CD8-positive, alpha-beta memory T cell (primary cell): Measurements from ENCODE around the gene PPM1B. TPM values are rescaled to one million over a fixed set of nuclear protein-coding genes. Genes with fewer than 3 reads are reported as not detected.

ENCODE experiments used
- CTCF ChIA-PET: fragments of 350-600 bp; sonication (Branson Sonifier 250); formaldehyde crosslinking; loops from one replicate; lab custom pipeline; 2021; ENCODE audit warnings: antibody characterized with exemption; lab: Charles Lee
- POLR2A ChIA-PET: fragments of 350-600 bp; sonication (Branson Sonifier 250); formaldehyde crosslinking; loops from one replicate; lab custom pipeline; 2021; ENCODE audit warnings: antibody characterized with exemption; lab: Charles Lee
- DNase-seq, 5 donors: peaks; one replicate each; pipeline versions ENCODE4 v3.0.0 to v3.0.0-alpha.2; 2020 to 2022; ENCODE audit warnings: mixed read lengths in 1 of 5
- H3K27ac ChIP-seq: one replicate; pipeline ENCODE4 v1.7.0; 2013; ENCODE audit warnings: low read depth, mild to moderate bottlenecking, low read length, moderate library complexity
- H3K27me3 ChIP-seq: 2 replicates; pipeline ENCODE4 v1.7.0; 2013; ENCODE audit warnings: low read length, mild to moderate bottlenecking; ENCODE audit not compliant: insufficient read depth, poor library complexity, severe bottlenecking
- H3K36me3 ChIP-seq: 2 replicates; pipeline ENCODE4 v1.7.0; 2013; ENCODE audit warnings: mild to moderate bottlenecking, low read length, moderate library complexity; ENCODE audit not compliant: insufficient read depth
- H3K4me1 ChIP-seq: 2 replicates; pipeline ENCODE4 v1.7.0; 2013; ENCODE audit warnings: mild to moderate bottlenecking, low read length, moderate library complexity; ENCODE audit not compliant: insufficient read depth
- H3K4me3 ChIP-seq: 2 replicates; pipeline ENCODE4 v1.7.0; 2013; ENCODE audit warnings: mild to moderate bottlenecking, low read length
- H3K9me3 ChIP-seq: 2 replicates; pipeline ENCODE4 v1.7.0; 2013; ENCODE audit warnings: mild to moderate bottlenecking, low read length
- H3K27ac Mint-ChIP-seq, 8 donors: one replicate each; pipeline ENCODE4 v1.8.0; 2020 to 2021; ENCODE audit warnings: mixed read lengths in 8 of 8, mild to moderate bottlenecking in 6 of 8, inconsistent platforms in 3 of 8, moderate library complexity in 3 of 8
- H3K27me3 Mint-ChIP-seq, 2 donors: one replicate each; pipeline ENCODE4 v1.8.0; 2020 to 2021; ENCODE audit warnings: mixed read lengths in 2 of 2, mild to moderate bottlenecking in 1 of 2, moderate library complexity in 1 of 2
- H3K36me3 Mint-ChIP-seq, 3 donors: one replicate each; pipeline ENCODE4 v1.8.0; 2020 to 2021; ENCODE audit warnings: mixed read lengths in 3 of 3, inconsistent platforms in 1 of 3, mild to moderate bottlenecking in 1 of 3
- H3K4me1 Mint-ChIP-seq, 3 donors: one replicate each; pipeline ENCODE4 v1.8.0; 2020 to 2021; ENCODE audit warnings: mixed read lengths in 3 of 3, inconsistent platforms in 1 of 3, mild to moderate bottlenecking in 1 of 3
- H3K4me3 Mint-ChIP-seq, 7 donors: one replicate each; pipeline ENCODE4 v1.8.0; 2020 to 2021; ENCODE audit warnings: mixed read lengths in 7 of 7, mild to moderate bottlenecking in 6 of 7, moderate library complexity in 4 of 7, inconsistent platforms in 2 of 7
- H3K9me3 Mint-ChIP-seq, 5 donors: one replicate each; pipeline ENCODE4 v1.8.0; 2020 to 2022; ENCODE audit warnings: mixed read lengths in 5 of 5, mild to moderate bottlenecking in 3 of 5, moderate library complexity in 2 of 5, inconsistent platforms in 1 of 5
- polyA plus RNA-seq: library from polyadenylated mRNA; unstranded; fragments of 300-500 nt; fragmentation: Illumina TruSeq; gene quantifications from one replicate; pipeline ENCODE4 v1.2.3, GENCODE V29; 2021
- total RNA-seq, 2 experiments: library from RNA; stranded (reverse); gene quantifications; one replicate each; pipeline ENCODE4 v1.2.3, GENCODE V29; 2021

Gene PPM1B
- total RNA-seq (10 to 100 TPM; 40.4 to 41.1 TPM), polyA plus RNA-seq (53.0 TPM)

DNA sequence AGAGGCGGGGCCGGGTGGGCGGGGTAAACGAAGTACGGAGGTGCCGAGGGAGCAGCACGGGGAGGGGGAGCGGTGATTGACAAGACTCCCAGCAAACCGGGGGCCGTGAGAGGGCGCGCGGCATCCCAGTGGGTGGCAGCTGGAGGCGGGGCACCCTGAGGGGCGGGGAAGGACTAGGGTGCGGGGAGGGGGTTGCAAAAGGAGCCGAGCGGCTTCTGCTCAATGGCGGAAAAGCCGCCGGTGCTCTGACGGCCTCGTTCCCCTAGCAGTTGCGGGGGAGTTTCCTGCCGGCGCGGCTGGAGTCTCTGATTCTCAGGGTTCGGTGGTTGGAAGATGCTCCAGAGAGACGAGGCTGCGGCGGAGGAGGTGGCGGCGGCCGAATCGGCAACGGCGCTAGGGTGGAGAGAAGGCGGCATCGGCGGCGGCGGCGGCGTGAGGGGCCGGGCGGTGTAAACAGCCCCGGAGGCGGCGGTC, at the start of gene PPM1B:
Gene PPM1B (plus strand): TSS at position 195 of the 474 bp plus-strand sequence. CDS start 32,325 bp downstream, outside the sequence.
- ChIA-PET CTCF (interaction anchor here (0.8 to 1.2 kb wide), 2 partner anchors 54 to 75 kb away, joined by 3 read pairs; no protein-coding TSS in a partner anchor), POLR2A (interaction anchor here (0.6 to 3.0 kb wide), 8 partner anchors 10 to 895 kb away, joined by 3 to 27 read pairs (median 3); partner anchors contain the start of genes CAMKMT and PREPL)
- no peaks in the 10 kb centered on the region for H3K27me3 ChIP-seq
- DNase-seq, result peak in 4 of 5 donors; percentile 99 to 100 (median 100)
- Mint-ChIP-seq H3K36me3 (peaks cover 0 to 24% (median 3%) of the 10 kb centered on the region in 3 donors), H3K27ac (peak within 1 kb of the TSS; percentile 98 to 100 (median 100)), H3K4me1 (peaks cover 44 to 49% (median 45%) of the 10 kb centered on the region in 3 donors), H3K4me3 (peak within 1 kb of the TSS; percentile 85 to 99 (median 98)), H3K27me3 (no peaks in the 10 kb centered on the region), H3K9me3 (no peaks in the 10 kb centered on the region)
- H3K4me3 ChIP-seq, result peak within 1 kb of the TSS; percentile 87
- no peaks in the 10 kb centered on the region for H3K36me3 ChIP-seq
- H3K27ac ChIP-seq, result peak within 1 kb of the TSS; percentile 99
- H3K4me1 ChIP-seq, result peaks cover 35% of the 10 kb centered on the region
- H3K9me3 ChIP-seq, result no peaks in the 10 kb centered on the region

DNA sequence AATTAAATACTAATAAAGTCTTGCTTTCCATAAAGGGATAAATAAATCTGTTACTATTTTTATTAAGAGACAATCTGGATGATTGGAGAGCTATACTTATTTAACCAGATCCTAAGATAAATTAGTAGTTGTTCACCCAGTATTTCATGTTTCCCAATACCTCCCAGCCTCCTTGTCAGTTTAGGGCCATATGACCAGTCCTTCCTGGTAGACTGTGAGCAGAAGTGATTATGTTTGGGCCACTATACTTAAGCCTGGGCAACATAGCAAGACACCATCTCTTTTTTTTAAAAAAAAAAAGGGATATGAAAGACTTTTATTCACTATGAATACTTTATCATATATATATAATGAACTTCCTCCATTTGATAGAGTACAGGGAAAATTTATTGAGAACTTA, 48.8 kb upstream of the PPM1B start:
- Histone ChIP-seq H3K27ac (no peak overlapping the region), H3K4me3 (no peak overlapping the region), H3K4me1 (peaks cover 9% of the 10 kb centered on the region), H3K27me3 (no peaks in the 10 kb centered on the region), H3K9me3 (no peaks in the 10 kb centered on the region), H3K36me3 (no peaks in the 10 kb centered on the region)
- peaks cover 5 to 8% of the 10 kb centered on the region in 2 donors for H3K27me3 Mint-ChIP-seq
- no peak overlapping the region for H3K27ac Mint-ChIP-seq
- ChIA-PET CTCF (interaction anchor here (0.8 to 2.0 kb wide), 2 partner anchors 32 to 44 kb away, joined by 3 to 9 read pairs; no protein-coding TSS in a partner anchor), POLR2A (interaction anchor here (0.7 kb wide), 1 partner anchor 48 kb away, joined by 3 read pairs; the partner anchor contains the start of gene PPM1B)
- peaks cover 7 to 38% (median 9%) of the 10 kb centered on the region in 3 donors for H3K4me1 Mint-ChIP-seq
- peaks cover 0 to 4% (median 0%) of the 10 kb centered on the region in 3 donors for H3K36me3 Mint-ChIP-seq
- no peak for DNase-seq
- H3K4me3 Mint-ChIP-seq, result no peak overlapping the region
- H3K9me3 Mint-ChIP-seq, result no peaks in the 10 kb centered on the region

DNA sequence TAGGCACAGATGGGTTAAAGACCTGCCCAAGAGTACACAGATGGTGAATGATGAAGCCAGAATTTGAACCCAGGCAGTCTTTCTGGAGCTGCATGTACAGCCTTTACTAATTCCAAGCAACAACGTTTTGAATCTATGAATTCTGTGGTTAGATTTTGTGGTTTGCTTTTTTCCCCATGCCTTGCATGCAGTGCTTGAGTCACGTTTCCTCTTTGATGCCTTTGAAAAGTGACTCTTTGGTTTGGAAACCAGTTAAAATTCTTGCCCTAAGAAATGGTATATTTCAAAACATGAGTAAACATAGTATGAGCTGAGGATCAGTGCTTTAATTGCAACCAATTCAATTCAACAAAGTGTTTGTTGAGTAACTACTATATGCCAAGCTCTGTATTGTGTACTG, 48.2 kb upstream of the PPM1B start:
- H3K4me3 Mint-ChIP-seq, result peak overlapping the region in 1 of 7 donors; percentile 36
- Histone ChIP-seq H3K4me1 (peaks cover 9% of the 10 kb centered on the region), H3K9me3 (no peaks in the 10 kb centered on the region), H3K36me3 (no peaks in the 10 kb centered on the region), H3K27ac (no peak overlapping the region), H3K27me3 (no peaks in the 10 kb centered on the region), H3K4me3 (no peak overlapping the region)
- peaks cover 0 to 4% (median 0%) of the 10 kb centered on the region in 3 donors for H3K36me3 Mint-ChIP-seq
- DNase-seq, result peak in 2 of 5 donors; percentile 35 to 49
- peak overlapping the region in 2 of 8 donors; percentile 21 to 27 for H3K27ac Mint-ChIP-seq
- peaks cover 8 to 38% (median 9%) of the 10 kb centered on the region in 3 donors for H3K4me1 Mint-ChIP-seq
- POLR2A ChIA-PET, result interaction anchor here (0.7 kb wide), 2 partner anchors 48 to 241 kb away, joined by 3 read pairs; partner anchors contain the start of genes CAMKMT, PPM1B and PREPL
- CTCF ChIA-PET, result interaction anchor here (0.8 to 2.0 kb wide), 5 partner anchors 27 to 240 kb away, joined by 3 to 9 read pairs (median 3); no protein-coding TSS in a partner anchor
- peaks cover 5 to 8% of the 10 kb centered on the region in 2 donors for H3K27me3 Mint-ChIP-seq
- no peaks in the 10 kb centered on the region for H3K9me3 Mint-ChIP-seq

DNA sequence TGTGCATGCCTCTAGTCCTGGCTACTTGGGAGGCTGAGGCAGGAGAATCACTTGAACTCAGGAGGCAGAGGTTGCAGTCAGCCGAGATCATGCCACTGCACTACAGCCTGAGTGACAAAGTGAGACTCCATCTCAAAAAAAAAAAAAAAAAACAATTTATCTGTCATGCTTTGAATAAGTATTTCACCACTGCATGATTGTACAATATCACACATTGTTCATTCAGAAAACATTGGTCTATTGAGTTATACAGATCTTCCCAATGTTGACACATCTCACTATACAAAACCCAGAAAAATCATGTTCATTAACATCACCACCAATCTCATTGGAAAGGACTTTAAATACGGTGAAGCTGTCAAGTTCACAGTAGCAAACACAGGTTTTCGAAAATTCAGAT, 46.8 kb upstream of the PPM1B start:
- ChIA-PET POLR2A (no interaction called here), CTCF (no interaction called here)
- Mint-ChIP-seq H3K9me3 (no peaks in the 10 kb centered on the region), H3K36me3 (peaks cover 0 to 4% (median 0%) of the 10 kb centered on the region in 3 donors), H3K27me3 (peaks cover 5 to 12% of the 10 kb centered on the region in 2 donors), H3K27ac (no peak overlapping the region), H3K4me3 (no peak overlapping the region), H3K4me1 (peaks cover 9 to 40% (median 12%) of the 10 kb centered on the region in 3 donors)
- Histone ChIP-seq H3K4me3 (no peak overlapping the region), H3K4me1 (peaks cover 9% of the 10 kb centered on the region), H3K27ac (no peak overlapping the region), H3K9me3 (no peaks in the 10 kb centered on the region), H3K27me3 (no peaks in the 10 kb centered on the region), H3K36me3 (no peaks in the 10 kb centered on the region)
- DNase-seq, result no peak

DNA sequence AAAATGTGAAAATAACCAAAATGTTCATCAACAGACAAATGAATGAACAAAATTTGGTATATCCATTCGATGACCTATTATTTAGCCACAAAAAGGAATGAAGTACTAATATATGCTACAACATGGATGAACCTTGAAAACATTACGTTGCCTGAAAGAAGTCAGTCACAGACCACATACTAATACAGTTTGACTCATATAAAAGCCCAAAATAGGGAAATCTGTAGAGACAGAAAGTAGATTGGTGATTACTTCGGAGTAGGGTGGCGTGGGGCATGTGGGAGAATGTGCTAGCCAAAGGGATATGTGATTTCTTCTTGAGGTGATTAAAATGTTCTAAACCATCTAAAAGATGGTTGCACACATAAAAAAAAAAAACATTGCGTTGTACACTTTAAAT, 44.2 kb upstream of the PPM1B start:
- peaks cover 6 to 12% of the 10 kb centered on the region in 2 donors for H3K27me3 Mint-ChIP-seq
- H3K4me3 ChIP-seq, result no peak overlapping the region
- H3K36me3 ChIP-seq, result no peaks in the 10 kb centered on the region
- no peaks in the 10 kb centered on the region for H3K27me3 ChIP-seq
- DNase-seq, result no peak
- peaks cover 0 to 4% (median 0%) of the 10 kb centered on the region in 3 donors for H3K36me3 Mint-ChIP-seq
- peaks cover 9 to 28% (median 12%) of the 10 kb centered on the region in 3 donors for H3K4me1 Mint-ChIP-seq
- no peaks in the 10 kb centered on the region for H3K9me3 ChIP-seq
- H3K4me1 ChIP-seq, result peaks cover 9% of the 10 kb centered on the region
- H3K4me3 Mint-ChIP-seq, result no peak overlapping the region
- H3K27ac Mint-ChIP-seq, result no peak overlapping the region
- no peaks in the 10 kb centered on the region for H3K9me3 Mint-ChIP-seq
- ChIA-PET CTCF (no interaction called here), POLR2A (no interaction called here)
- H3K27ac ChIP-seq, result no peak overlapping the region

DNA sequence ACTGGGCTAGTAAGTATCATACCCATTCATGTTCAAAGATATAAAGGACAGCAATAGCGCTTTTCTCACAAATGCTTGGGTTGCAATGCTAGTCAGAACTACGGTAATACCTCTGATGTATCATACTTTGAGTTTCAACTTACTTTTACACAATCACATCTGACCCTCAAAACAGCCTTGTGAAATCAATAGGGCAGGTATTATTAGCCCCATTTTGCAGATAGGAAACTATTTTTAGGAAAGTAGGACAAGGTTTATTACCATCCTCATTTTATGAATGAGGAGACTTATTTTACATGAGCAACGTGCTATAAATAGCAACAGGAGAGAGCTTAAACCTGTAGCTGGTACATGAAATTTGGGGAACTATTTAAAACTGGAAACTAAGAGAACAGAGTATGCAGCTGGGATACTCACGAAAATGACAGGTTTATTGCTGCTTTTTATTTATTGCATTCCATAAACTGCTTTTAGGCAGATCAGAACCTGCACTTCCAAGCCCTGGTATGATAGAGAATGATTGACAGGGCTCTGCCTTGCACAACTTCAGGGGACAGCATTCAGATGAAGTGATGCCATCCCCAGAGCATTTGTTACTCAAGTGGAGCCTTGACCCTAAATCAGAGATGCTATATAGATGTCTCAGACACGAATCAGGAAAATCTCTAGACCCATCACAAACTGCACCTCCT, 42.4 kb upstream of the PPM1B start:
- H3K27ac ChIP-seq, result no peak overlapping the region
- H3K4me1 ChIP-seq, result no peaks in the 10 kb centered on the region
- no peaks in the 10 kb centered on the region for H3K27me3 ChIP-seq
- H3K36me3 ChIP-seq, result no peaks in the 10 kb centered on the region
- peaks cover 0 to 4% (median 0%) of the 10 kb centered on the region in 5 donors for H3K9me3 Mint-ChIP-seq
- peaks cover 0 to 4% (median 0%) of the 10 kb centered on the region in 3 donors for H3K36me3 Mint-ChIP-seq
- H3K4me3 ChIP-seq, result no peak overlapping the region
- H3K4me1 Mint-ChIP-seq, result peaks cover 3 to 13% (median 5%) of the 10 kb centered on the region in 3 donors
- H3K4me3 Mint-ChIP-seq, result no peak overlapping the region
- no peak overlapping the region for H3K27ac Mint-ChIP-seq
- ChIA-PET POLR2A (no interaction called here), CTCF (no interaction called here)
- no peaks in the 10 kb centered on the region for H3K9me3 ChIP-seq
- no peak for DNase-seq
- H3K27me3 Mint-ChIP-seq, result peaks cover 6 to 12% of the 10 kb centered on the region in 2 donors

DNA sequence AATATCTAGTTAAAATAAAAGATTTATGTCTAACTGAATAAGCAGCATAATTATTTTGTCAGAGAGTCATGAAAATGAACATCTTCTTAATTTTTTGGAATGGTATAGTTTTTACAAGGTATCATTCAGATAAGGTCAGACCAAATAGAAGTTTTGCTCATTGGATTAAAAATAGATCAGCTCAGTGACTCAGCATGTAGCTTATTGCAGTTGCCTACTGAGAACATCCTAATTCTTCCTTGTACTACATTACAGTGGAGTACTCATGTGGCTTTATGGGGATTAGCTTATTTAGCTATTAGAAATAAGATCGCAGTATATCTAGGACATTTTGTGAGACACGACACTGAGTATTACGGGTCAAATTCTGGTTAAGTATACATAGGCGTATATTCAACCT, 38.2 kb upstream of the PPM1B start:
- Mint-ChIP-seq H3K27ac (no peak overlapping the region), H3K4me3 (no peak overlapping the region), H3K9me3 (peaks cover 0 to 7% (median 0%) of the 10 kb centered on the region in 5 donors), H3K36me3 (peaks cover 0 to 4% (median 1%) of the 10 kb centered on the region in 3 donors), H3K4me1 (peaks cover 0 to 4% (median 3%) of the 10 kb centered on the region in 3 donors), H3K27me3 (peaks cover 3 to 7% of the 10 kb centered on the region in 2 donors)
- Histone ChIP-seq H3K4me1 (no peaks in the 10 kb centered on the region), H3K9me3 (no peaks in the 10 kb centered on the region), H3K27ac (no peak overlapping the region), H3K27me3 (no peaks in the 10 kb centered on the region), H3K4me3 (no peak overlapping the region), H3K36me3 (no peaks in the 10 kb centered on the region)
- ChIA-PET POLR2A (no interaction called here), CTCF (no interaction called here)
- DNase-seq, result no peak

DNA sequence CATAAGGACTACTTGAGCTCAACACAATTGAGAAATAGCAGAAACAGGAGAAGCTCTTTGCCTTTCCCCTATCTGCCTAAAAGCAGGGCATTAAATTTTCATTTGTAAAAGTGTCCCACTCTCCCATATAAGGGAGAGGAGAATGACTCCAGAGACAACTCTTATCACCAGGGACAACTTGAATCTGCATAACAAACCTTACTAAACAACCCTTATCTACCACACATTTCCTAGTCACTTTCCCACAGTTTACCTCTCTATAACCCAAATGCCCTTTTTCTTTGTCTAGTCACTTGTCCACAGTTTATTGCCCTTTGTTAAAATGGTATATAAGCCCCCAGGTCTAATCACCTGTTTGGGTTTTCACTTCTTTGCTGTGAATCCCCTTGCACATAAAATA, 37.5 kb upstream of the PPM1B start:
- ChIA-PET POLR2A (no interaction called here), CTCF (no interaction called here)
- Mint-ChIP-seq H3K9me3 (peaks cover 0 to 7% (median 0%) of the 10 kb centered on the region in 5 donors), H3K4me3 (no peak overlapping the region), H3K4me1 (no peaks in the 10 kb centered on the region), H3K27me3 (peaks cover 0 to 7% of the 10 kb centered on the region in 2 donors), H3K27ac (no peak overlapping the region), H3K36me3 (peaks cover 0 to 4% (median 1%) of the 10 kb centered on the region in 3 donors)
- no peak for DNase-seq
- no peaks in the 10 kb centered on the region for H3K36me3 ChIP-seq
- H3K4me1 ChIP-seq, result no peaks in the 10 kb centered on the region
- H3K27me3 ChIP-seq, result no peaks in the 10 kb centered on the region
- no peaks in the 10 kb centered on the region for H3K9me3 ChIP-seq
- no peak overlapping the region for H3K4me3 ChIP-seq
- no peak overlapping the region for H3K27ac ChIP-seq
